ENCODE results near the gene SLC17A8.
"Not testable (repeated sequence)": the region's sequence is repeated elsewhere in the genome, so short reads cannot be mapped to it uniquely, and the experiment has no call there.

The SLC17A8 gene

GRCh38 chr12:100356644-100357223, at the start of gene SLC17A8:
SLC17A8 (plus strand) TSS chr12:100357074; CDS start chr12:100357392, 318 bp downstream.
- DNase-seq = no peak

GRCh38 chr12:100308138-100308537, 48.7 kb upstream of the SLC17A8 start:
- DNase-seq = not testable (repeated sequence)

GRCh38 chr12:100311317-100311716, 45.6 kb upstream of the SLC17A8 start:
- no peak for DNase-seq

- no peak for DNase-seq
Observed at GRCh38 chr12:100317371-100317770, 39.5 kb upstream of the SLC17A8 start.

- no peak for DNase-seq
Observed at GRCh38 chr12:100324498-100324897, 32.4 kb upstream of the SLC17A8 start.

- no peak for DNase-seq
Observed at GRCh38 chr12:100326208-100326607, 30.7 kb upstream of the SLC17A8 start.

- no peak for DNase-seq
Observed at GRCh38 chr12:100329800-100330199, 27.1 kb upstream of the SLC17A8 start.

GRCh38 chr12:100331871-100332270, 25.0 kb upstream of the SLC17A8 start:
- no peak for DNase-seq

- DNase-seq = no peak
Observed at GRCh38 chr12:100332852-100333251, 24.0 kb upstream of the SLC17A8 start.

- DNase-seq = no peak
Observed at GRCh38 chr12:100337299-100337698, 19.6 kb upstream of the SLC17A8 start.

GRCh38 chr12:100337727-100338126, 19.1 kb upstream of the SLC17A8 start:
- no peak for DNase-seq

- DNase-seq = no peak
Observed at GRCh38 chr12:100339071-100339470, 17.8 kb upstream of the SLC17A8 start.

- DNase-seq = not testable (repeated sequence)
Observed at GRCh38 chr12:100342897-100343296, 14.0 kb upstream of the SLC17A8 start.

- not testable (repeated sequence) for DNase-seq
Observed at GRCh38 chr12:100344351-100344750, 12.5 kb upstream of the SLC17A8 start.

- DNase-seq = no peak
Observed at GRCh38 chr12:100345020-100345767, 11.7 kb upstream of the SLC17A8 start.

- DNase-seq = no peak
Observed at GRCh38 chr12:100346660-100347059, 10.2 kb upstream of the SLC17A8 start.

GRCh38 chr12:100348657-100349454, 8.0 kb upstream of the SLC17A8 start:
- no peak for DNase-seq

- no peak for DNase-seq
Observed at GRCh38 chr12:100359248-100359647, 2.4 kb downstream of the SLC17A8 start.

- DNase-seq = no peak
Observed at GRCh38 chr12:100359822-100360221, 2.9 kb downstream of the SLC17A8 start.

- no peak for DNase-seq
Observed at GRCh38 chr12:100360450-100360849, 3.6 kb downstream of the SLC17A8 start.

GRCh38 chr12:100364324-100364723, 7.5 kb downstream of the SLC17A8 start:
- DNase-seq = no peak

- DNase-seq = no peak
Observed at GRCh38 chr12:100365411-100365810, 8.5 kb downstream of the SLC17A8 start.

- DNase-seq = no peak
Observed at GRCh38 chr12:100368066-100368465, 11.2 kb downstream of the SLC17A8 start.

GRCh38 chr12:100371146-100371545, 14.3 kb downstream of the SLC17A8 start:
- no peak for DNase-seq
